Vagina (tissue), 2 donors: ENCODE measurements around the gene SULF2.

Source experiments
- POLR2A ChIP-seq, 2 donors: fragments of 450-650 bp; IDR thresholded peaks; one replicate each; pipeline ENCODE4 v1.6.1; 2017; ENCODE audit warnings: antibody characterized with exemption in 2 of 2, mild to moderate bottlenecking in 2 of 2, moderate library complexity in 2 of 2
- TF ChIP-seq, protein P1 (sequence below), 3 experiments: fragments of 450-650 bp in 2 of 3; fragments of 200-600 bp in 1 of 3; sonication (generic) in 1 of 3; IDR thresholded peaks; one replicate each; pipeline ENCODE4 v1.5.1; 2017 to 2019; ENCODE audit warnings: antibody characterized with exemption in 3 of 3, mild to moderate bottlenecking in 2 of 3, moderate library complexity in 2 of 3

DNA sequence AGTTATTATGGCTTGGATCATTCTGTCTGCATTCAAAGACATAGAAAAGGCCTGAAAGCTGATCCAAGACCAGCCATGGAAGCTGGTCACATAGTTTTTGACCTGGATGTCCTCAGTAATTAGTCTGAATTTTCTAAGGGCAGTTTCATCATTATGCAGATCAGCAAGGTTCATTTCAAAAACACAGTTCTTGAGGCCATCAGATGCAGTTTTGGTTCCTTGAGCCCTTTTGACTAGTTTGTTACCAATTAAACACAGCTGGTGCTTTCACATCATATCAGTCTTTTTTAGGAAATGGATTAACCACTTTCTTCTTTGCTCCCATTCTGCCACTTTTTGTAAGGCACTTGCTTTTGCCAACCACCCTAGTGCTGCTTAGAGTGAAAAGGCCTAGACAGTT lies 154.2 kb downstream of the SULF2 start:
- TF ChIP-seq POLR2A (IDR thresholded peaks at IDR 0.05), result no peak
- TF ChIP-seq, protein P1, sequence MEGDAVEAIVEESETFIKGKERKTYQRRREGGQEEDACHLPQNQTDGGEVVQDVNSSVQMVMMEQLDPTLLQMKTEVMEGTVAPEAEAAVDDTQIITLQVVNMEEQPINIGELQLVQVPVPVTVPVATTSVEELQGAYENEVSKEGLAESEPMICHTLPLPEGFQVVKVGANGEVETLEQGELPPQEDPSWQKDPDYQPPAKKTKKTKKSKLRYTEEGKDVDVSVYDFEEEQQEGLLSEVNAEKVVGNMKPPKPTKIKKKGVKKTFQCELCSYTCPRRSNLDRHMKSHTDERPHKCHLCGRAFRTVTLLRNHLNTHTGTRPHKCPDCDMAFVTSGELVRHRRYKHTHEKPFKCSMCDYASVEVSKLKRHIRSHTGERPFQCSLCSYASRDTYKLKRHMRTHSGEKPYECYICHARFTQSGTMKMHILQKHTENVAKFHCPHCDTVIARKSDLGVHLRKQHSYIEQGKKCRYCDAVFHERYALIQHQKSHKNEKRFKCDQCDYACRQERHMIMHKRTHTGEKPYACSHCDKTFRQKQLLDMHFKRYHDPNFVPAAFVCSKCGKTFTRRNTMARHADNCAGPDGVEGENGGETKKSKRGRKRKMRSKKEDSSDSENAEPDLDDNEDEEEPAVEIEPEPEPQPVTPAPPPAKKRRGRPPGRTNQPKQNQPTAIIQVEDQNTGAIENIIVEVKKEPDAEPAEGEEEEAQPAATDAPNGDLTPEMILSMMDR (IDR thresholded peaks at IDR 0.05), result no peak
